ENCODE measurements around the gene BRAF.

Gene BRAF

GRCh38 chr7:140866926-140867325, 57.8 kb downstream of the BRAF start:
- TF ChIP-seq CTCF (IDR thresholded peaks at IDR 0.05; ENCODE audit: control insufficient read depth, insufficient read depth, low read depth, low read length, missing control alignments): no peak
- no peak for DNase-seq (ENCODE audit: low read depth)
- no peak overlapping the region for H3K4me3 ChIP-seq (ENCODE audit: control insufficient read depth, low read depth, low read length)

GRCh38 chr7:140864732-140865131, 60.0 kb downstream of the BRAF start:
- no peak for TF ChIP-seq CTCF (IDR thresholded peaks at IDR 0.05; ENCODE audit: control insufficient read depth, insufficient read depth, low read depth, low read length, missing control alignments)
- no peak for DNase-seq (ENCODE audit: low read depth)
- H3K4me3 ChIP-seq (ENCODE audit: control insufficient read depth, low read depth, low read length): no peak overlapping the region

- no peak overlapping the region for H3K4me3 ChIP-seq (ENCODE audit: control insufficient read depth, low read depth, low read length)
- no peak for TF ChIP-seq CTCF (IDR thresholded peaks at IDR 0.05; ENCODE audit: control insufficient read depth, insufficient read depth, low read depth, low read length, missing control alignments)
- no peak for DNase-seq (ENCODE audit: low read depth)
Observed at GRCh38 chr7:140863867-140864266, 60.9 kb downstream of the BRAF start.

- no peak for TF ChIP-seq CTCF (IDR thresholded peaks at IDR 0.05; ENCODE audit: control insufficient read depth, insufficient read depth, low read depth, low read length, missing control alignments)
- DNase-seq (ENCODE audit: low read depth): no peak
- H3K4me3 ChIP-seq (ENCODE audit: control insufficient read depth, low read depth, low read length): no peak overlapping the region
Observed at GRCh38 chr7:140863184-140863583, 61.5 kb downstream of the BRAF start.

GRCh38 chr7:140857048-140857447, 67.7 kb downstream of the BRAF start:
- no peak for DNase-seq (ENCODE audit: low read depth)

GRCh38 chr7:140841166-140841715, 83.5 kb downstream of the BRAF start:
- DNase-seq (ENCODE audit: low read depth): no peak
- TF ChIP-seq CTCF (IDR thresholded peaks at IDR 0.05; ENCODE audit: control insufficient read depth, insufficient read depth, low read depth, low read length, missing control alignments): no peak
- H3K4me3 ChIP-seq (ENCODE audit: control insufficient read depth, low read depth, low read length): no peak overlapping the region

More at GRCh38 chr7:140857048-140857447, 67.7 kb downstream of the BRAF start:
- no peak for TF ChIP-seq CTCF (IDR thresholded peaks at IDR 0.05; ENCODE audit: control insufficient read depth, insufficient read depth, low read depth, low read length, missing control alignments)
- no peak overlapping the region for H3K4me3 ChIP-seq (ENCODE audit: control insufficient read depth, low read depth, low read length)

- no peak for TF ChIP-seq CTCF (IDR thresholded peaks at IDR 0.05; ENCODE audit: control insufficient read depth, insufficient read depth, low read depth, low read length, missing control alignments)
- H3K4me3 ChIP-seq (ENCODE audit: control insufficient read depth, low read depth, low read length): no peak overlapping the region
Observed at GRCh38 chr7:140831724-140832123, 93.0 kb downstream of the BRAF start.

More at GRCh38 chr7:140831724-140832123, 93.0 kb downstream of the BRAF start:
- no peak for DNase-seq (ENCODE audit: low read depth)
